ENCODE measurements around the gene RMC1.

The RMC1 gene

GRCh38 chr18:23529604-23530003, 26.3 kb downstream of the RMC1 start:
- no peak for DNase-seq (ENCODE audit: low read depth in 1 of 2, low spot score in 1 of 2)

GRCh38 chr18:23530195-23530594, 26.9 kb downstream of the RMC1 start:
- DNase-seq (ENCODE audit: low read depth in 1 of 2, low spot score in 1 of 2): no peak

GRCh38 chr18:23531912-23532311, 28.6 kb downstream of the RMC1 start:
- no peak for DNase-seq (ENCODE audit: low read depth in 1 of 2, low spot score in 1 of 2)

GRCh38 chr18:23532848-23533247, 29.5 kb downstream of the RMC1 start:
- no peak for DNase-seq (ENCODE audit: low read depth in 1 of 2, low spot score in 1 of 2)

- no peak for DNase-seq (ENCODE audit: low read depth in 1 of 2, low spot score in 1 of 2)
Observed at GRCh38 chr18:23534276-23534675, 31.0 kb downstream of the RMC1 start.

- DNase-seq (ENCODE audit: low read depth in 1 of 2, low spot score in 1 of 2): no peak
Observed at GRCh38 chr18:23536204-23536603, 32.9 kb downstream of the RMC1 start.

- no peak for DNase-seq (ENCODE audit: low read depth in 1 of 2, low spot score in 1 of 2)
Observed at GRCh38 chr18:23537274-23537673, 34.0 kb downstream of the RMC1 start.

- DNase-seq (ENCODE audit: low read depth in 1 of 2, low spot score in 1 of 2): no peak
Observed at GRCh38 chr18:23538001-23538400, 34.7 kb downstream of the RMC1 start.

GRCh38 chr18:23538870-23539269, 35.6 kb downstream of the RMC1 start:
- no peak for DNase-seq (ENCODE audit: low read depth in 1 of 2, low spot score in 1 of 2)

- no peak for DNase-seq (ENCODE audit: low read depth in 1 of 2, low spot score in 1 of 2)
Observed at GRCh38 chr18:23539296-23539695, 36.0 kb downstream of the RMC1 start.

GRCh38 chr18:23539911-23540525, 36.7 kb downstream of the RMC1 start:
- DNase-seq (ENCODE audit: low read depth in 1 of 2, low spot score in 1 of 2): no peak

GRCh38 chr18:23540867-23541266, 37.6 kb downstream of the RMC1 start:
- no peak for DNase-seq (ENCODE audit: low read depth in 1 of 2, low spot score in 1 of 2)

- DNase-seq (ENCODE audit: low read depth in 1 of 2, low spot score in 1 of 2): no peak
Observed at GRCh38 chr18:23541349-23542093, 38.2 kb downstream of the RMC1 start.

- no peak for DNase-seq (ENCODE audit: low read depth in 1 of 2, low spot score in 1 of 2)
Observed at GRCh38 chr18:23542461-23542860, 39.1 kb downstream of the RMC1 start.

- no peak for DNase-seq (ENCODE audit: low read depth in 1 of 2, low spot score in 1 of 2)
Observed at GRCh38 chr18:23545247-23545789, 42.0 kb downstream of the RMC1 start.

GRCh38 chr18:23547306-23547705, 44.0 kb downstream of the RMC1 start:
- no peak for DNase-seq (ENCODE audit: low read depth in 1 of 2, low spot score in 1 of 2)

- DNase-seq (ENCODE audit: low read depth in 1 of 2, low spot score in 1 of 2): no peak
Observed at GRCh38 chr18:23547846-23548245, 44.5 kb downstream of the RMC1 start.

GRCh38 chr18:23548275-23548674, 45.0 kb downstream of the RMC1 start:
- no peak for DNase-seq (ENCODE audit: low read depth in 1 of 2, low spot score in 1 of 2)

GRCh38 chr18:23548719-23549118, 45.4 kb downstream of the RMC1 start:
- DNase-seq (ENCODE audit: low read depth in 1 of 2, low spot score in 1 of 2): no peak

GRCh38 chr18:23550898-23551297, 47.6 kb downstream of the RMC1 start:
- DNase-seq (ENCODE audit: low read depth in 1 of 2, low spot score in 1 of 2): no peak

- DNase-seq (ENCODE audit: low read depth in 1 of 2, low spot score in 1 of 2): no peak
Observed at GRCh38 chr18:23551978-23552377, 48.7 kb downstream of the RMC1 start.

- DNase-seq (ENCODE audit: low read depth in 1 of 2, low spot score in 1 of 2): no peak
Observed at GRCh38 chr18:23552505-23552904, 49.2 kb downstream of the RMC1 start.

- DNase-seq (ENCODE audit: low read depth in 1 of 2, low spot score in 1 of 2): no peak
Observed at GRCh38 chr18:23553887-23554286, 50.6 kb downstream of the RMC1 start.
